Thyroid gland (tissue), 4 donors: ENCODE results near the gene KCNJ9. TPM values are rescaled to one million over a fixed set of nuclear protein-coding genes. Genes with fewer than 3 reads are reported as not detected.

Experiments used
- DNase-seq, 2 donors: peaks; one replicate each; pipeline ENCODE4 v3.0.0-alpha.2; 2019
- H3K27ac ChIP-seq, 3 donors: fragments of 200-600 bp; sonication (generic); 1 replicate in 2 of 3; 2 replicates in 1 of 3; pipeline ENCODE4 v1.5.1; 2016 to 2019; ENCODE audit warnings: mild to moderate bottlenecking in 1 of 3, moderate library complexity in 1 of 3
- H3K27me3 ChIP-seq: fragments of 200-600 bp; sonication (generic); one replicate; pipeline ENCODE4 v1.5.1; 2019
- H3K36me3 ChIP-seq, 2 donors: fragments of 200-600 bp; sonication (generic); one replicate each; pipeline ENCODE4 v1.5.1; 2016 to 2019
- H3K4me1 ChIP-seq, 2 donors: fragments of 200-600 bp; sonication (generic); one replicate each; pipeline ENCODE4 v1.5.1; 2017 to 2019
- H3K4me3 ChIP-seq, 3 donors: fragments of 200-600 bp; sonication (generic); replicated peaks in 1 of 3; 1 replicate in 2 of 3; 2 replicates in 1 of 3; pipeline ENCODE4 v1.5.1; 2016; ENCODE audit warnings: mild to moderate bottlenecking in 1 of 3
- H3K9me3 ChIP-seq: fragments of 200-600 bp; sonication (generic); one replicate; pipeline ENCODE4 v1.5.1; 2017
- POLR2A ChIP-seq, 2 donors: fragments of 450-650 bp; IDR thresholded peaks; one replicate each; pipeline ENCODE4 v1.6.1; 2017; ENCODE audit warnings: antibody characterized with exemption in 2 of 2, mild to moderate bottlenecking in 2 of 2, moderate library complexity in 1 of 2
- WGBS, 2 donors: methylation state at CpG; one replicate each; pipeline ENCODE4 v1.1.5; 2017; 5-methylcytosine and 5-hydroxymethylcytosine counted together
- intact Hi-C: fragments of 100-400 bp; cut with DNase I; formaldehyde crosslinking; loops from one replicate; pipeline ENCODE4 v1.15.1; 2023
- total RNA-seq, 4 donors: library from RNA; depleted of rRNA; stranded (reverse); fragments of >200 nt; gene quantifications; one replicate each; pipeline ENCODE4 v1.2.3, GENCODE V29; 2016
- TF ChIP-seq, protein P1 (sequence below), 6 experiments: fragments of 200-600 bp in 3 of 6; fragments of 450-650 bp in 3 of 6; sonication (generic) in 3 of 6; IDR thresholded peaks; one replicate each; pipeline ENCODE4 v1.5.1; 2016 to 2019; ENCODE audit warnings: antibody characterized with exemption in 6 of 6, mild to moderate bottlenecking in 2 of 6, inconsistent platforms in 1 of 6, moderate library complexity in 1 of 6

Gene KCNJ9
- total RNA-seq, 4 donors from 2014 or later = not detected

- TF ChIP-seq, protein P1, sequence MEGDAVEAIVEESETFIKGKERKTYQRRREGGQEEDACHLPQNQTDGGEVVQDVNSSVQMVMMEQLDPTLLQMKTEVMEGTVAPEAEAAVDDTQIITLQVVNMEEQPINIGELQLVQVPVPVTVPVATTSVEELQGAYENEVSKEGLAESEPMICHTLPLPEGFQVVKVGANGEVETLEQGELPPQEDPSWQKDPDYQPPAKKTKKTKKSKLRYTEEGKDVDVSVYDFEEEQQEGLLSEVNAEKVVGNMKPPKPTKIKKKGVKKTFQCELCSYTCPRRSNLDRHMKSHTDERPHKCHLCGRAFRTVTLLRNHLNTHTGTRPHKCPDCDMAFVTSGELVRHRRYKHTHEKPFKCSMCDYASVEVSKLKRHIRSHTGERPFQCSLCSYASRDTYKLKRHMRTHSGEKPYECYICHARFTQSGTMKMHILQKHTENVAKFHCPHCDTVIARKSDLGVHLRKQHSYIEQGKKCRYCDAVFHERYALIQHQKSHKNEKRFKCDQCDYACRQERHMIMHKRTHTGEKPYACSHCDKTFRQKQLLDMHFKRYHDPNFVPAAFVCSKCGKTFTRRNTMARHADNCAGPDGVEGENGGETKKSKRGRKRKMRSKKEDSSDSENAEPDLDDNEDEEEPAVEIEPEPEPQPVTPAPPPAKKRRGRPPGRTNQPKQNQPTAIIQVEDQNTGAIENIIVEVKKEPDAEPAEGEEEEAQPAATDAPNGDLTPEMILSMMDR (IDR thresholded peaks at IDR 0.05) = no peak
- TF ChIP-seq POLR2A (IDR thresholded peaks at IDR 0.05) = no peak
- intact Hi-C loops = no loop called here
These were observed 19.7 kb upstream of the KCNJ9 start for GRCh38 chr1:160061369-160062229.

GRCh38 chr1:160062230-160062532, 19.2 kb upstream of the KCNJ9 start:
- no peak for DNase-seq
- Histone ChIP-seq H3K36me3 (no peaks in the 10 kb centered on the region), H3K4me1 (no peaks in the 10 kb centered on the region), H3K27me3 (no peaks in the 10 kb centered on the region), H3K27ac (no peak overlapping the region), H3K4me3 (no peak overlapping the region), H3K9me3 (no peaks in the 10 kb centered on the region)
- 60 to 78% methylated on average over 4 of the region's 6 CpGs for WGBS, 2 donors
- TF ChIP-seq, protein P1 (IDR thresholded peaks at IDR 0.05) = no peak
- intact Hi-C loops = no loop called here

More at GRCh38 chr1:160061369-160062229, 19.7 kb upstream of the KCNJ9 start:
- 39 to 59% methylated on average over 15 of the region's 15 CpGs for WGBS, 2 donors
- Histone ChIP-seq H3K4me1 (no peaks in the 10 kb centered on the region), H3K27ac (no peak overlapping the region), H3K9me3 (no peaks in the 10 kb centered on the region), H3K4me3 (no peak overlapping the region), H3K27me3 (no peaks in the 10 kb centered on the region), H3K36me3 (no peaks in the 10 kb centered on the region)
- DNase-seq = no peak

DNA sequence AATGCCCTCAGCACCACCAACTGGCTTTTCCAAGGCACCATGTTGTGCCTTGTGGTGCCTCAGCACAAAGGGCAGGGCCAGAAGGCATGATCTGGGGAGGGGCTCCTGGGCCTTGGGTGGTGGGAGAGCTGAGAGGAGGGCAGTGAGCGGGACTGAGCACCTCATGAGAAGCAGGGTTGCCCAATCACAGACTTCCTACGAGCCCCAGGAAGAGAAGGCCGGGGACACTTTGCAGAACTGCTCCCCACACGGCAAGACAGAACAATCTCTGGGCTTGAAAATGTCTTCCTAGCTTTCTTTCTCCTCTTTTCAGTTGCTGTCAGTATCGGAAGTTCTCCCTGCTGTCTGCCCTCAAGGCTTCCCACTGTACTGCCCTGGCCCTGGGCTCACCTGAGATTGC, 18.2 kb upstream of the KCNJ9 start:
- 90 to 96% methylated on average over 5 of the region's 5 CpGs for WGBS, 2 donors
- intact Hi-C loops = no loop called here
- TF ChIP-seq POLR2A (IDR thresholded peaks at IDR 0.05) = no peak
- TF ChIP-seq, protein P1 (IDR thresholded peaks at IDR 0.05) = no peak
- Histone ChIP-seq H3K36me3 (no peaks in the 10 kb centered on the region), H3K4me1 (no peaks in the 10 kb centered on the region), H3K27me3 (no peaks in the 10 kb centered on the region), H3K27ac (no peak overlapping the region), H3K4me3 (no peak overlapping the region), H3K9me3 (no peaks in the 10 kb centered on the region)
- DNase-seq = no peak

DNA sequence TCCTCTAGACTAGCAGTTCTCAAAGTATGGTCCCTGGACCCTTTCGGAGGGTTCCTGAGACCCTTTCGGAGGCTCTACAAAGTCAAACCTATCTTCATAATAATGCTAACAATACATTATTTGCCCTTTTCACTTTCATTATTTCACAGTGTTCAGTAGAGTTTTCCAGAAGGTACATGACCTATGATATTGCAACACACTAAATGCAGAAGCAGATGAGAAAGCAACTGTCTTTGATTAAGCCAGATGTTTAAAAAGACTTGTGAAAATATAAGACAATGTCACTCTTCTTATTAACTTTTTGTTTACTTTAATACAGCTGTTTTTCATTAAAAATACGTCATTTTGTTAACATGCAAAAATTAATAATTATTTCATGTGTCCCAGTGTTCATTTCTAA, 17.2 kb upstream of the KCNJ9 start:
- Histone ChIP-seq H3K36me3 (no peaks in the 10 kb centered on the region), H3K4me3 (no peak overlapping the region), H3K27me3 (no peaks in the 10 kb centered on the region), H3K27ac (no peak overlapping the region), H3K4me1 (no peaks in the 10 kb centered on the region), H3K9me3 (no peaks in the 10 kb centered on the region)
- DNase-seq = no peak
- TF ChIP-seq, protein P1 (IDR thresholded peaks at IDR 0.05) = no peak
- TF ChIP-seq POLR2A (IDR thresholded peaks at IDR 0.05) = no peak
- 90 to 92% methylated on average over 3 of the region's 3 CpGs for WGBS, 2 donors
- intact Hi-C loops = no loop called here

DNA sequence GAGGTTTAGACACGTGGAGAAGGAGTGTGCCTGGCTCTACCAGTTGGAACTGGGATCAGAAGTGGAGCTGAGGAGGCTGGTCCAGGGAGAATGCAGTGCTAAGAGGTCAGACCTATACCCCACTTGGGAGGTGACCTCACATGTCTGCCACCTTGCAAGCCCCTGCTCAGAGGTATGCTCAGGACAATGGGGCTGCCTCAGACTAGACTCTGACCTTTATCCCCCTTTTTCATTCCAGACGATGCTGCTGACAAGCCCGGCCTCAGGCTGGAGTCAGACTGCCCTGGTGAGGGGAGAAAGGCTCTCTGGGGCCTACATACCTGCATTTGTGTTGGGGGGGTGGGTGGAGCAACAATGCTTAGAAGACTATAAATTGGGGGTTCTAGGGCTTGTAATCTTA, 16.6 kb upstream of the KCNJ9 start:
- intact Hi-C loops = no loop called here
- no peak for TF ChIP-seq POLR2A (IDR thresholded peaks at IDR 0.05)
- TF ChIP-seq, protein P1 (IDR thresholded peaks at IDR 0.05) = no peak
- H3K36me3 ChIP-seq = no peaks in the 10 kb centered on the region
- no peak overlapping the region for H3K27ac ChIP-seq
- no peaks in the 10 kb centered on the region for H3K9me3 ChIP-seq
- 41 to 74% methylated on average over 3 of the region's 3 CpGs for WGBS, 2 donors
- DNase-seq = no peak
- no peak overlapping the region for H3K4me3 ChIP-seq
- H3K4me1 ChIP-seq = peaks cover 0 to under 1% of the 10 kb centered on the region in 2 donors
- no peaks in the 10 kb centered on the region for H3K27me3 ChIP-seq
